ENCODE measurements around the gene OR9Q1. TPM values are rescaled to one million over a fixed set of nuclear protein-coding genes. Genes with fewer than 3 reads are reported as not detected.
"Not testable (repeated sequence)": the region's sequence is repeated elsewhere in the genome, so short reads cannot be mapped to it uniquely, and the experiment has no call there.

Gene OR9Q1
- total RNA-seq, 1 experiment from 2014 or later: not detected

DNA sequence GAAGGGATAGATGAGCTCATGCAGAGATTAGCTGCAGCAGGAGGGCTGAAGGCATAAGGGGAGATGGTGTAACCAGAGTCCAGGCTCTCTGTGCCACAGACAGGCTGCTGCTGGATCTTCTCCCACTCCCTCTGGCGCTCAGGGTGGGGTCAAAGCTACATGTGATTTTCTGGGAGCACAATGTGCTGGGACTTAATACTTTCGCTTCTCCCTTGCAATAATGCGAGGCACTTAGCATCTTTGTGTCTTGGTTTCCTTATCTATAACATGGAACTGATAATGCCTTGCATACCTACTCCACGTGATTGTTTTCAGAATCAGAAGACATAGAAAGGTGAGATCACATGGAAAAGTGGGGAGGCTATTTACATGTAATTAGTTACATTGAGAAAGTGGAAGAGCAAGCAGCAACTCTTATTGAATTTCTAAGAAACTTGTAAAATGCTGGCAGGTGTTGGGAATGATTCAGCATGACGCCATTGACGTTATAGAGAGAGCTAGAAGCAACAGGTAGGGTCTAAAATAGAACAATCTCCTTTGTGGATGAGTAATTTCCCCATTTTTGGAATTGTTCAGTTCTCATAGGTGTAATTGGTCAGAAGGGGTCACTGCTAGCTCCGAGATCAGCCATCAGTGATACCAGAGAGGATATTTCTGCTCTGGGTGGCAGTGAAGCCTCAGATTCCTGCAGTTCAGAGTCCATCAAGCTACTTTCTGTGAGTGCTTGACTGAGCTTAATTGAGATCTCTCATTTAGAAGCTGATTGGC lies 109.8 kb downstream of the OR9Q1 start:
- no peak for DNase-seq (ENCODE audit: low spot score)

DNA sequence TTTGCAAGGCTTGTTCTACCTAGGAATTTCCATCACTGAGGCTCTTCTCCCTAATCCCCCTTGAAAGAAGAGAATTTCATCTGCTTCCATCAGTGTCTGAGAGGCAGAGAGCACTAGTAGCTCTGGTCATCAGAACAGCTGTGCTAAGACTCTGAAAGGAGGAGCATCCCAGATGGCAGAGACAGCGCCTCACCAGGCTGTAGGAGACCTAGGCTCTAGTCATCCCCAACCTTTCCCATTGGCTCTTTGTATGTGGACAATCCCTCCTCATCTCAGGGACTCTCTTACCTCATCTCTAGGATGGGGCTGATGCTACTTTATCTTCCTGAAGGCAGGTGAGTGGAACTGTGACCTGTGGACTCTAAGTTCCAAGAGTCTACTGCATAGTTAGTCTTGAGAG lies 110.5 kb downstream of the OR9Q1 start:
- DNase-seq (ENCODE audit: low spot score): no peak

DNA sequence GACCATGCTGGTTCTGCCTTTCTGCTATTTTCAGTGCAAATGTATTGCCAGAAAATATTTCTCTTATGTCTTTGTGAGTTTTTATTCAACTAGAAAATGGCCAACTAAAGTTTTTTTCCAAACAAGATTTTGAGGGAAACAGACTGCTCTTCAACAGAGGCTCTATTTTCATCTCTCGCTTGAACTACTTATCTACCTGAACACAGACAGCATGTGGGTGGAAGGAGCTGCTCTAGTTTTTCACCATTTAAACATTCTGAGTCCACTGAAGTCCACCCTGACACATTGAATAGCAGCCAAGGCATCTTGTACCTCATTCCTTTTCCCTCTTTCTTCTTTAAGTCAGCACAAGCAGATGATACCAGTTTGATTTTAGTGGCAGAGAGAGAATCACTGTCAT lies 111.5 kb downstream of the OR9Q1 start:
- DNase-seq (ENCODE audit: low spot score): no peak

DNA sequence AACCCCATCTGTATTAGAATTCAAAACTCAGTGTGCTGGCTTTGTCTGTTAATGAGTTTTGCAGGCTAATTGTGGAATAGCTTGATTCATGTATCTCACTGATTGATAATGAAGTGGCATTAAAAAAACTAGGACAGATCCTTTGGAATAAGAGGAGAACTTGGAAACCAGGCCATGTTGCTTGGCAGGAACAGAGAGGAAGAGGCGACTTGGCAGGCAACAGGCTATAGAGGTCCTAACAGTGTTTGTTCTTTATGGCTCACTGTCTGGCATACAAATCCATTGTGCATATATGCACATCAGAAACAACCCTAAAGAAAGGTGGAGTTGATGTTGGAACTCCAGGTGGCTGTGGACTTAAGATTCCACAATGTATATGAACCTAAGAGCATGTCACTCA lies 119.1 kb downstream of the OR9Q1 start:
- DNase-seq (ENCODE audit: low spot score): no peak

DNA sequence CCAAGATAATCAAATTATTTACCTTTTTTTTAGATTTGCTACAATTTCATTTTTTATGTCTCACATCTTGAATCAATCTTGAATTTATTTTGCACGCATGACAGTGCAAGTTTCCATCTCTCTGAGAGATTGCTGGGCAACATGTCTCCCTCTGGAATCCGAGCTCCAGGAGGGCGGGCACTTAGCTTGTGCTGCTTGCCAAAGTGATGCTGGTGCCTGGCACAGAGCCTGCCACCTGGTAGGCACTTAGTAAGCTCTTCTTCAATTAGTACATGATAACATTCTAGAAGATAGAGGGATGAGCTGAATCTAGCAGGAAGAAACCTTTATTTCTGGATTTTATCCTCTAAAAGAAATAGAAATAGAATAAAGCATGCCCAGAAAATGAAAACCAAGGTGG lies 129.1 kb downstream of the OR9Q1 start:
- no peak for DNase-seq (ENCODE audit: low spot score)

DNA sequence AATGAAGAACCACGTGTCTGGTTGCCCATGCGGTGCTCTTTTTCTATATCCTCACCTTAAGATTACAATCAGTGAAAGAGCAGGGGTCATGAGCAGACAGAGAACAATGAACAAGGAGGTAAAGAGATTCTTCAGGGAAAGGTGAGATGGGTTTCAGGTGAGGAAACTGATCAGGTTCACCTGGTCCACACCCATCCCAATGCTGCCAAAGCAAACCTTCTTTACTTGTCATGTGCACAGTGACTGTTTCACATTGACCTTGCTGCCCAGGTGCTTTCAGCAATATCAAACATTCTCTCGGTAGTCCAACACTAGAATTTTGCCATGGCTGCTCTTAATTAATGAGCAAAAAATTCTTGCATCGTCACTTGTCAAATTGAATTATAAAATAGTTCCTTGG lies 140.7 kb downstream of the OR9Q1 start:
- no peak for DNase-seq (ENCODE audit: low spot score)

DNA sequence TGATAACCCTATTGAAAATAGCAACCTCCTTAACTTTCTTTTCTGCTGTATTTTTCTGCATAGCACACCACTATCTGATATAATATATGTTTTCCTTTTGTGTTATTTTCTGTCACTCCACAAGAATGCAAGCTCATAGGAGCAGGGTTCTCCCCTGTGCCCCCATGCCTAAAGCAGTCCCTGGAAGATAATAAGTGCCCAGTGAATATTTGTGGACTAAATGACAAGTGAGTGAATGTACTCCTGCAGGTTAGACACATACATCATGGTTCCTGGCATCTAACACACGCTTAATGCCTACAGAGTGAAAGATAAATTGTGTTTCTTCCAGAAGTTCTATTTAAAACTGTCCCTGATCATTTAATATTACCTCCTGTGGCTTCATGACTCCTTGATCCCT lies 141.3 kb downstream of the OR9Q1 start:
- DNase-seq (ENCODE audit: low spot score): no peak

DNA sequence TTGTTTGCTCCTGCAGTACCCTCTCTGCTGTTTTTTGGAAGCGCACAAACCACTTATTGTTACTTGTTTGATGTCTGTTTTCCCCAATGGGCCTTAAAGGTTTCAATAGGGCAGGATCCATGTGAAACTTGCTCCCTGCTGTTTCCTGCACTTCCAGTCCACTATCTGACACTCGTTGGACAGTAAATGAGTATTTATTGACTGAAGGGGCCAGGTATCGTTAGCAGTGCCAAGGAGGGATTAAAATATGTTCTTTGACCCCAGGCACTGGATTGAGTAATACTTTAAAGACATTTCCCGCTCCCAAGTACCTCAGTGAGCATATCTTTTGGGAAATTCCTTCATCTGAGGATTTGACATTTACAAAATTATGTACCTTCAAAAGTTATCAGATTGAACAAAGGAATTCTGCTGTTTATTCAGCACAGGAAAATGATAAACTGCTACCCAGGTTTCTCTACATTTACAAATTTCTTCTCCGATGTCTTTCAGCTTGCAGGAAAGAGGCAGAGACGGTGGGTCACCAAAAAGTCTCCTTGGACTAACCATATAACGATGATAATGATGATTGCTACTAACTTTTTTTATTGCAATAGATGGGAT lies 141.9 kb downstream of the OR9Q1 start:
- no peak for DNase-seq (ENCODE audit: low spot score)

DNA sequence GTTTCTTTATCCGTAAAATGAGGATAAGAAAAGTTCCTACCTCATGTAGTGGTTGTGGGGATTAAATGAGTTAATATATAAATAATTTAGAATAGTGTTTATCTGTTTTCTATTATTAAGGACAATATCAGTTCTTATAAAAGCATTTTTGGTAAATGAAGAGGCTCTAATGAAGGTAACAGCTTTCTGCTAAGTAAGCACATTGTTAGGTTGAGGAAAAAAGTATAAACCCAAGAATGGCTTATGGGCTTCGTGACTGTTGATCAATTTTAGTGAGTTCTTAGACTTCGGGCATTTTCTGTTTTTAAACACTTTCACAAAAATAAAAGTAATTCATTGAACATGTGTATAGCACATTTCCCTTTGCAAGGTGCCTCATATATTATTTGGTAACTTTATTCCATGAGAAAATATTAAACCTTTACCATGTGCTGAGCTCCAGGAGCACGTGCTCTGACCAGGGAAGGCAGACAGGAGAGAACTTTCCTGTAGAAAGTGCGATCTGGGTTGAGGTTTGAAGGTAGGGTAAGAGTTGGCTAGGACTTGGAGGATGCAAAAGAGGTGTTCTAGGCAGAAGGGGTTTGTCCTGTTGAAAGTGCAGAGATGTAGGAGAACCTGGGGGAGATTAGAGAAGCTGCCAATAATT lies 153.9 kb downstream of the OR9Q1 start:
- no peak for DNase-seq (ENCODE audit: low spot score)

DNA sequence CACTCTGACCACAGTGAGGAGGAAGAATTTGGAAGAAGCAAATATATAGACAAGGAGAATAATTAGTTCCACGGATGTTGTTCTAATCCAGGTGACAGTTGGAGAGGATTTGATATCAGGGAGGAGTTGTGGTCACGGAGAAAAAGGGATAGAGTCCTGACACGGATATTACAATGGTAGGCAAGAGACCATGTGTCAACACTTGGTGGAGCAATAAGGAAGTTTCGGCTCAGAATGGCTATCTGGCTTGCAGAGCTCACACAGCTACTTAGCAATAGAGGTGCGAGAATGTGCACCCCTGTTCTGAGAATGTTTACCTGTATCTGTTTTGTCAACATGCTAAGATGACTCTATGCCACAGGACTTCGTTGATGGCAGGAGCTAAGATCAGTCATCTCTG lies 154.8 kb downstream of the OR9Q1 start:
- DNase-seq (ENCODE audit: low spot score): no peak

DNA sequence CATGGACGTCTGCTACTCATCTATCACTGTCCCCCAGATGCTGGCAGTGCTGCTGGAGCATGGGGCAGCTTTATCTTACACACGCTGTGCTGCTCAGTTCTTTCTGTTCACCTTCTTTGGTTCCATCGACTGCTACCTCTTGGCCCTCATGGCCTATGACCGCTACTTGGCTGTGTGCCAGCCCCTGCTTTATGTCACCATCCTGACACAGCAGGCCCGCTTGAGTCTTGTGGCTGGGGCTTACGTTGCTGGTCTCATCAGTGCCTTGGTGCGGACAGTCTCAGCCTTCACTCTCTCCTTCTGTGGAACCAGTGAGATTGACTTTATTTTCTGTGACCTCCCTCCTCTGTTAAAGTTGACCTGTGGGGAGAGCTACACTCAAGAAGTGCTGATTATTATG lies 156.0 kb downstream of the OR9Q1 start:
- DNase-seq (ENCODE audit: low spot score): no peak

DNA sequence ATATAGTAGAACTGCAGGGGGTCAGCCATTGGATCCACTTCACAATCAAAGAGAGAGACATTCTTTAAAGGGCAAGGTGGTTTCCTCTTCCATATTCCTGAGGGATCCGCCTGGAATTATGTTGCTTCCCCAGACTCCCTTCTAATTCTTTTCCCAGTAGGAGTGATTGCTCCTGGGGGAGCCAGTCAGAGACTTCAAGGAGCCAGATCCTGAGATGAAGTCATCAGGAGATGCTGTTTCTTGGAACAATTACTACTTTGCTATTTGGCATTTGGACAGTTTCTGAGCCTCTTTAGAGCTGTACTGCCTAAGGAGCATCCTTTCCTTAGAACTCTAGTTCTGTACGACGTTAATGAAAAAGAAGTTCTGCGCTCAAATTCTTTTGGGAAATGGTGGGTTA lies 163.3 kb downstream of the OR9Q1 start:
- DNase-seq (ENCODE audit: low spot score): no peak

DNA sequence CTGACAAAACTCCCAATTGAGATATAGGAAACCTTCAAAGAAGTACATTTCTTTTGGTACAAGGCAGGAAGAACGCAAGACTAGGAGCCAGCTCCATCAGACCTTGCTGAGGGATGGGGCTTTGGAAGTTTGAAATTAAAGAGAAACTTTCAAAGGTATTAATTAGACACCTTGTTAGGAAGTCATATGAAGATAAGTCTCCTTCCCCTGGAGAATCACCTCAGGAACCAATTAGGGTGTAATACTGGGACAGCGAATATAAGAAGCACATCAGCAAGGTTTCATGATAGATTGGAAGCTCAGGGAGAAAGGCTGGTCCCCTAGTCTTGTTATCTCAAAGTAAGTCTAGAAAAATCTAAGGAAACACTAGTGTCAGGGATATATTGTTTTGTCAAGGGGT lies 165.1 kb downstream of the OR9Q1 start, which contains the start of gene OR9Q2:
Gene OR9Q2 (plus strand): TSS at position 301 of the 400 bp plus-strand sequence. CDS start 1,421 bp downstream, outside the sequence.
- DNase-seq (ENCODE audit: low spot score): no peak

DNA sequence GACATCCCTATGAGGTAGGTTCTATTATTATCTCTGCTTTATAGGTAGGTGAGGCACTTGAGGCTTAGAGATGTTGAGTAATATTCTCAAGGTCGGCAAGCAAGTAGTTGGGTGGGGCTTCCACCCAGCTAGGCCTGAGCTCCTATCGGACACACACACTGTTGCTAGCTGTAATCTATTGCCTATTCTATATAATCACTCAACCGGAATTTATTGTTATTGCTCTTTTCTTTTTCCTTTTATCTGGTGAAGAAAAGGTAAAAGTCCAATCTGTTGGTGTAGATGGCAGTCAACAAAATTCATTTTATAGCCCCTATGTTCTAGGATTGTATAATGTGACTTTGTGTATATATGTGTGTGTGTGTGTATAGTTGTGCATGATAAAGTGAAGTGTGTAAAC lies 168.5 kb downstream of the OR9Q1 start:
- DNase-seq (ENCODE audit: low spot score): no peak

DNA sequence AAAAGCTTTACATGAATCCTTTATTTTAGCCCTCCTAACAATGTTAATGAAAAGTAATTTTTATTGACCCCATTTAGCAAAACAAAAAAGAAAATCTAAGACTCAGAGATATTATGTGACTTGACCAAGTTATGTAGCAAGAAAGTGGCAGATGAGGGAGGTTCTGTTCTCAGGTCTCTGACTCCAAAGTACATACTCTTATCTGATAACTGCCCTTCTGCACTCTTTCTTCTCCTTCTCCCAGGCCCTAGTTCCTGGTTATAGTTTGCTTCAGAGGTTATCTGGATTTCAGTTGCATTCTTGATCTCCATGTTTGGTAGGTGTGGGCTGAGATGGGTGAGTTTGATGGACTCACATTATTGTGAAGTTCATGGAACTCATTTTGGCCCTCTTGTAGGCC lies 169.7 kb downstream of the OR9Q1 start:
- no peak for DNase-seq (ENCODE audit: low spot score)

DNA sequence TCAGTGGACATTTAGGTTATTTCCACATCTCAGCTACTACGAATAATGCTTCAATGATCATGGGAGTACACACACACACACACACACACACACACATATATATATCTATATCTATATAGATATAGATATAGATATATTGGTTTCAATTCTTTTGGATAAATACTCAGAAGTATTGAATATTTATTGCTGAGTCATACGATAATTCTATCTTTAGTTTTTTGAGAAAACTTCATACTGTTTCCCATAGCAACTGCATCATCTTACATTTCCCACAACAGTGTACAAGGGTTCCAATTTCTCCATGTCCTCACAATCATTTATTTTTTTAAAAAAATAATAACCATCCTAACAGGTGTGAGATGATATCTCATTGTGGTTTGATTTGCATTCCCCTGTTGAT lies 172.3 kb downstream of the OR9Q1 start:
- DNase-seq (ENCODE audit: low spot score): no peak

DNA sequence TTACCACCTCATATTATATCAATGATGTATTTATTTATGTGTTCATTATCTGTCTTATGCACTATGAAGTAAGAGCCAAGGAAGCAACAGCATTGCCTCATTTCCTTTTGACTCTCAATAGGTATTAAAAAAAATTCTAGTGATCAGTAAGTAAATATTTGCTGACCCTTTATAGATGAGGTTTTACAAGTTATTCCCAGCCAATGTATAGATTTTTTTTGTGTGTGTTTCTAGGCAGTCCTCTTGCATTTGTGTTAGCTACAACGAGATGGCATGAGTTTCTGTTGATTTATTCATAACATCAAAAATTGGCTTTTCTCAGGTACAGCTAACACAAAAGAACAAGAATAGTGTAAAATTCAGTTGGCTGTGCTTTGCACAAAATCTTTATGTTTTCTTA lies 175.6 kb downstream of the OR9Q1 start:
- DNase-seq (ENCODE audit: low spot score): no peak

DNA sequence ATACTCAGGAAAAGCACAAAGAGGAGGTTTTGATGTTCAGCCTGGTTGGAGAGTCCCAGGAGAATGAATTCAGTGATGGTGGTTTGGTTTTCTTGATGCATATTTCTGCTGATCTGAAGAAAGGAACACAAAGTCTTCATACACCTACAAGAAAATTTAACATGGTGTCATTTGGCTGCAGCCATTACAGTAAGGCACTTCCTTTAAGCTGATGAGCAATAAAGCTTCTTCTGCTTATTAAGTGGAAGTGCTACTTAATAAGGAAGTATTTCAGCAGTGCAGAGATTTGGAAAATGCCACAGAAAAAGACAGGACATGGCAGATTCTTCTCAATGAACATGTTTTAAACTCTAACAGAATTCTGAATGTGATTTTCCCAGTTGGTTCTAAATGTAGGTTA lies 180.4 kb downstream of the OR9Q1 start, which contains the start of gene OR1S2:
Gene OR1S2 (minus strand): TSS at position 101 of the 400 bp plus-strand sequence. CDS start 0 bp downstream, at position 101.
- DNase-seq (ENCODE audit: low spot score): no peak

DNA sequence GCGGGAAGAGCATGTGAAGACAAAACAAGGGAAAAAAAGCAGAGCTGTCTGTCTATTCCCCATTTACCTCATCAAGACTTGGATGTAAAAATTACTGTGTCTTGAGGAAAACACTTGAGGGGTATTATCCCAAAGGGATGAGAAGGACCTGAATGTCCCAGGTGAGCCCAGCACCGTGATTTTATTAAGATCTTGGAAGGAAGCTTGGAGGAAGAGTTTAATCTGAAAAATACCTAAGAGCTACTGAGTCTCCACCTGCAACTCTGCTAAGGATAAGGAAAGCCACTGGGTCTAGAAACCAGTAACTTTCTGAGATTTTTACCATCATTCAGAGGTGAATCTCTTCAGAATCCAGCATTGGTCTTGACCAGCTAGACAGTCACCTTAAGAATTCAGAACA lies 188.7 kb downstream of the OR9Q1 start, which contains the start of gene OR1S1:
Gene OR1S1 (plus strand): TSS at position 301 of the 400 bp plus-strand sequence.
- DNase-seq (ENCODE audit: low spot score): not testable (repeated sequence)

DNA sequence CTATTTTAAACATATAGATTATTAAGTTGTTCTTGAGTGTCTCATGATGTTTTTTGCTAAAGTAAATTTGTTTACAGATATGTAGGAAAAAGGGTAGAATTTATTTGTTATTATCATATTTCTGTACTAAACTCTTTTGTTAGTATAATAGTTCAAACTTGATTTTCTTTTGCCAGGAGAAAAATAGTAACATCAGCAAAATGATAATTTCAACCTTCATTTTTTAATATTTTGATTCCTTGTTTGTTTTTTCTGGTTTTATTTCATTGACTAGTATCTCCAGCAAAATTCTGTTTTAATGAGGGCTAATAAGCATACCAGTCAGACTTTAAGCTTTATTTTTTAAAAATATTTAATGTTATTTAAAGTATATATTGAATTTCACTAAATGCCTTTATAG lies 192.8 kb downstream of the OR9Q1 start:
- DNase-seq (ENCODE audit: low spot score): no peak

DNA sequence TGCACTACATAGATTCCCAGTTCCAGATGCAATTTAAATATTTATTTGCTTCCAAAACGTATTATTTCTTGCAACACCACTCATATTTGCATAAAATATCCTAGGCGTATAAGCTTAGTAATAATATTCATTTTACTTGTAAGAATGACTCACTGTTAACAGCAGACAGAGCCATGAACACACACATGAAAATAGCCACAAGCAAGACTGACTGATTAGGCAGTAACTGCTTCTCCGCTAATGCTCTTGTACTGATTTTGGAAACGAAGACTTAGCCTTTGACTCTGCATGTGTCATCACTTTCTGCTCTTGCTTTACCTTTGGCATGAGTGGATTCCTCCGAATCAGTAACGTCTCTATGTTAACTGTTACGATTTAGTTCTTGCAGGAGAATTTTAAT lies 199.0 kb downstream of the OR9Q1 start:
- DNase-seq (ENCODE audit: low spot score): no peak

DNA sequence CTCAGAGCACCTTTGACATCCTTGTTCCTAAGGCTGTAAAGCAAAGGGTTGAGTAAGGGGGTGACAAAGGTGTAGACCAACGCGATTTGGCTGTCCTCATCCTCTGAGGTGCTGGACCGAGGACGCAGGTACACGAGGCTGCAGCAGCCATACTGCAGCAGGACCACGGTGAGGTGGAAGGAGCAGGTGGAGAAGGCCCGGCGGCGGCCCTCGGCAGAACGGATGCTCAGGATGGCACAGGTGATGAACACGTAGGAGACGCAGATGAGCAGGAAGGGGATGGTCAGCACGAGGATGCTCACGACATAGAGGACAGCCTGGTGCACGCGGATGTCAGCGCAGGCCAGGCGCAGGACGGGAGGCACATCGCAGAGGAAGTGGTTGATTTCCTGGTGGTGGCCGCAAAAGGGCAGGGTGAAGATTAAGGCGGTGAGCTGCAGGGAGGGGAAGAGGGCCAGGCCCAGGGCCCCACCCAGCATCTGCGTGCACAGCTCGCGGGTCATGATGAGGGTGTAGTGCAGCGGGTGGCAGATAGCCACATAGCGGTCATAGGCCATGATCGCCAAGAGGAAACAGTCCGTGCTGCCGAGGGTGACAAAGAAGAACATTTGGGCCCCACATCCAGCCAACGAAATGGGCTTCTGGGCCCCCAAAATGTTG lies 204.4 kb downstream of the OR9Q1 start:
- DNase-seq (ENCODE audit: low spot score): no peak
